ENCODE data around the gene POPDC3.
A peak's percentile ranks its signal among the peaks of the same experiment; 100 is the strongest.

POPDC3 gene

GRCh38 chr6:105207524-105208269 lies 27.9 kb upstream of the POPDC3 start:
- Mint-ChIP-seq H3K4me3 (no peak overlapping the region), H3K27me3 (peaks cover 4% of the 10 kb centered on the region), H3K27ac (no peak overlapping the region), H3K4me1 (peaks cover 9% of the 10 kb centered on the region), H3K9me3 (no peaks in the 10 kb centered on the region), H3K36me3 (no peaks in the 10 kb centered on the region)
- CTCF ChIA-PET, result no interaction called here
- DNase-seq, result no peak

DNA sequence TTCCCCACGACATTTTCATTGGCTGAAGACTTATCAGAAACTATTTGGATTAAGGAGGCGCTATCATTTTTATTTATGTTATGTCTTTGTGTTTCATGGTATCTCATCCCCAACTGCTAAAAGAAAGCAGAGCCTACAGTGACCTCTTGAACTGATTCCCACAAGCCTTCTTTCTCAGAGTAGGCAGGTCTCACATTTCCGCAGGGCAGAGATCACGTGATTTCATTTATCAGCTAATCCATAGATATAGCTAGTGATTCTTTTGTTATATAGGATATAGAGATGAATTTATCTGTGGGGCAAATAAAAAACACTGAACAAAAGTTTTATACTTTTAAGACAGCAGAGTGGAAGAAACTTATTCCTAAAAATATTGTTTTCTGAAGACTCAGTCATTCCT lies 25.0 kb upstream of the POPDC3 start:
- CTCF ChIA-PET, result no interaction called here
- DNase-seq, result no peak
- Mint-ChIP-seq H3K36me3 (no peaks in the 10 kb centered on the region), H3K9me3 (no peaks in the 10 kb centered on the region), H3K27me3 (peaks cover 4% of the 10 kb centered on the region), H3K27ac (no peak overlapping the region), H3K4me3 (no peak overlapping the region), H3K4me1 (no peaks in the 10 kb centered on the region)

DNA sequence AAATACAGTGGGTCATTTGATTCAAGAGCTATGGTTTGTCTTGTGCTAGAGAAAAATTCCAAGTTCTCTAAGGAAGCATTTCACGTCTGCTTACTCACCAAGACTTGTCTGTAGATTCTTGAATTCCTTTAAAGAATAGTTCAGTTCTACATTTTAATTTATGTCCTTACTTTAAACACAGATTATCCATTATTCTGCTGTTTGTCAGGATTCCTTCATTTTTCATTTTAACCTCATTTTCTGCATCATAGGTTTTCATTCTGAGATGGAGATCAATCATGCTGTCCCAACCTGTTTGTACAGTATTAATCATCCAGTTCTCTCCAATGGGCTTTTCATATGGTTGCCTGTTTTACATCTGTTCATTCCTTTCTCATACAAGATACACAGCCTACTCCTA lies 24.5 kb upstream of the POPDC3 start:
- CTCF ChIA-PET, result no interaction called here
- no peak overlapping the region for H3K27ac Mint-ChIP-seq
- H3K9me3 Mint-ChIP-seq, result no peaks in the 10 kb centered on the region
- H3K4me1 Mint-ChIP-seq, result no peaks in the 10 kb centered on the region
- H3K27me3 Mint-ChIP-seq, result peaks cover 3% of the 10 kb centered on the region
- no peak for DNase-seq
- no peaks in the 10 kb centered on the region for H3K36me3 Mint-ChIP-seq
- H3K4me3 Mint-ChIP-seq, result no peak overlapping the region

DNA sequence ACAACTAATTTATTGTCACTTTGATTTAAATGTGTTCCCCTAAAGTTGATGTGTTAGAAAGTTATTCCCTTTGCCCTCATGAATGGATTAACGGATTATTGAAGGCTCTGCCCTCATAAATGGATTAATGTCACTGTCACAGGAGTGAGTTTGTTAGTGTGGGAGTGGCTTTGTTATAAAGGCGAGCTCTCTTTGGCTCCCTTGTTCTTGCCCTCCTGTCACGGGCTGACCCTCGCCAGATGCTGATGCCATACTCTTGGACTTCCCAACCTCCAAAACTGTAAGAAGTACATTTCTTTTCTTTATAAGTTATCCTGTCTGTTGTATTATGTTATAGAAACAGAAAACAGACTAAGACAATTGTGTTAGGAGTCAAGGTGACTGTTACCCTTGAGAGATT lies 22.7 kb upstream of the POPDC3 start:
- Mint-ChIP-seq H3K9me3 (no peaks in the 10 kb centered on the region), H3K27ac (peak overlapping the region; percentile 24), H3K36me3 (no peaks in the 10 kb centered on the region), H3K27me3 (no peaks in the 10 kb centered on the region), H3K4me3 (no peak overlapping the region), H3K4me1 (no peaks in the 10 kb centered on the region)
- no peak for DNase-seq
- CTCF ChIA-PET, result no interaction called here

GRCh38 chr6:105200133-105200730 lies 20.4 kb upstream of the POPDC3 start:
- Mint-ChIP-seq H3K27ac (no peak overlapping the region), H3K4me1 (no peaks in the 10 kb centered on the region), H3K27me3 (no peaks in the 10 kb centered on the region), H3K36me3 (no peaks in the 10 kb centered on the region), H3K4me3 (no peak overlapping the region), H3K9me3 (no peaks in the 10 kb centered on the region)
- CTCF ChIA-PET, result no interaction called here
- no peak for DNase-seq

DNA sequence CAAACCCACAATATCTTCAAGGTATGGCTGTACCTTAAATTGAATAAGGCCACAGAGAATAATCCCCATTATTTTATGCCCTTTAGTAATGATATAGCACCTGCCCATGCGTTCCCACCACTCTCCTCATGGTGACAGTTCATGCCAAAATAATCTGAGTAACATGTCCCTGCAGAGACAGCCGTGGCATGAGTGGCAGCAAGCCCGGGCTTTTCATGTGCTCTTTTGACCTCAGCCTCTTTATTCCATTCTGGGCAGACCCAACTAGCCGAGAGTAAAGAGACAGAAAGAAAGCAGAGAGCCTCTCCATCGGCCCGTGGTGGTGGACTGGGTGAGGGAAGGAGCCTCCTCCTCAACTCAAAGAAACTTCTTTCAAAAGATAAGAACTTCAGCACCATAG lies 19.9 kb upstream of the POPDC3 start:
- CTCF ChIA-PET, result no interaction called here
- no peak overlapping the region for H3K27ac Mint-ChIP-seq
- H3K4me3 Mint-ChIP-seq, result no peak overlapping the region
- H3K27me3 Mint-ChIP-seq, result no peaks in the 10 kb centered on the region
- no peaks in the 10 kb centered on the region for H3K9me3 Mint-ChIP-seq
- H3K4me1 Mint-ChIP-seq, result no peaks in the 10 kb centered on the region
- DNase-seq, result no peak
- H3K36me3 Mint-ChIP-seq, result no peaks in the 10 kb centered on the region

- Mint-ChIP-seq H3K27ac (no peak overlapping the region), H3K36me3 (no peaks in the 10 kb centered on the region), H3K27me3 (no peaks in the 10 kb centered on the region), H3K4me1 (no peaks in the 10 kb centered on the region), H3K4me3 (no peak overlapping the region), H3K9me3 (no peaks in the 10 kb centered on the region)
- CTCF ChIA-PET, result no interaction called here
- no peak for DNase-seq
These were observed 16.3 kb upstream of the POPDC3 start for GRCh38 chr6:105196076-105196475.

GRCh38 chr6:105194591-105194990 lies 14.8 kb upstream of the POPDC3 start:
- Mint-ChIP-seq H3K36me3 (no peaks in the 10 kb centered on the region), H3K27me3 (no peaks in the 10 kb centered on the region), H3K4me3 (no peak overlapping the region), H3K9me3 (no peaks in the 10 kb centered on the region), H3K27ac (no peak overlapping the region), H3K4me1 (no peaks in the 10 kb centered on the region)
- DNase-seq, result no peak
- CTCF ChIA-PET, result no interaction called here

DNA sequence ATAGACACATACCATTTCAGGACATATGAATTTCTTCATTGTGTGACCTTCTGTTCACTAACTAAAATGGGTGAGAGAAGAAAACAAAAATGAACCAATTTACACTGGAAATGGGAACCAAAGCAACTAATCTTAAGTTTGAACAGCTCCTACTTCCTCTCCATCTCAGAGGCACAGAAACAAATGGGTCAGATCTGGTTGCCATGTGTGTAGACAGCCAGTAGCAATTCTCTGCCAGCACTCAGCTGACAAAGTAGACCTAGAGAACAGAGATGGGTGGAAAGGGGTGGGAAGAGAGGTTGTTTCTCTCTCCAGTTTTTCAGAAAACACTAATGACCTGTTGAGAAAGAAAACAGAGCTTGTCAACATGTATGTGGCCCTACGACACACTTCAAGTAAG lies 14.3 kb upstream of the POPDC3 start:
- CTCF ChIA-PET, result no interaction called here
- Mint-ChIP-seq H3K4me1 (no peaks in the 10 kb centered on the region), H3K36me3 (no peaks in the 10 kb centered on the region), H3K27me3 (no peaks in the 10 kb centered on the region), H3K9me3 (no peaks in the 10 kb centered on the region), H3K4me3 (no peak overlapping the region), H3K27ac (no peak overlapping the region)
- DNase-seq, result no peak

- Mint-ChIP-seq H3K27ac (no peak overlapping the region), H3K4me1 (no peaks in the 10 kb centered on the region), H3K27me3 (no peaks in the 10 kb centered on the region), H3K4me3 (no peak overlapping the region), H3K36me3 (no peaks in the 10 kb centered on the region), H3K9me3 (no peaks in the 10 kb centered on the region)
- no peak for DNase-seq
- CTCF ChIA-PET, result no interaction called here
These were observed 13.8 kb upstream of the POPDC3 start for GRCh38 chr6:105193647-105194046.

DNA sequence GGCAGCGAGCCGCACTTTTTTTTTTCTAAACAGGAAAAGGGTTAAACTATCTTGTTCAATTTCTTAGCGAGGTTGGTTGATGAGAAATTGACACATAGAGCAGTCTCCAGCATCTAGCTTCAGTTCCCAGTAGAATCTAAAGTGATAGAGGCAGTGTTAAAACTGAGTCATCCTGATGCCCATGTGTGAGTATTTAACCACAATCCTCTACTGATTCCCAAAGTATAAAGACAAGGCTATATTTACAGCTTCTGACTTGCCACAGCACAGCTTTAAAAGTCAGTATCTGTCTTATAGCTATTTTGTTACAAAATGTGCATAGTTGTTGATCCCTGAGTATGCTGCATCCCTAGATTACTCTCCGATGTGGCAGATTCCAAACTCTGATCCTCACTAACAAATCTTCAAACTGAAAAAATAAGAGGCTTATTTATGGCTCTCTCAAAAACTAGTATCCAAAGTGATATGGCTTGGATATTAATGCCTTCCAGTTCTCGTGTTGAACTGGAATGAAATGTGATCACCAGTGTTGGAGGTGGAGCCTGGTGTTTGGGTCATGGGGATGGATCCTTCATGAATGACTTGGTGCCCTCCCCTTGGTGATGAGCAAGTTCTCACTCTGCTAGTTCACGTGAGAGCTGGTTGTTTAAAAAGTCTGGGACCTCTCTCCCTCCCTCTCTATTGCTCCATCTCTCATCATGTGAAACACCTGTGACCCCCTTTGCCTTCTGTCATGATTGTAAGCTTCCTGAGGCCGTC lies 13.1 kb upstream of the POPDC3 start:
- H3K27ac Mint-ChIP-seq, result no peak overlapping the region
- no peaks in the 10 kb centered on the region for H3K9me3 Mint-ChIP-seq
- DNase-seq, result no peak

DNA sequence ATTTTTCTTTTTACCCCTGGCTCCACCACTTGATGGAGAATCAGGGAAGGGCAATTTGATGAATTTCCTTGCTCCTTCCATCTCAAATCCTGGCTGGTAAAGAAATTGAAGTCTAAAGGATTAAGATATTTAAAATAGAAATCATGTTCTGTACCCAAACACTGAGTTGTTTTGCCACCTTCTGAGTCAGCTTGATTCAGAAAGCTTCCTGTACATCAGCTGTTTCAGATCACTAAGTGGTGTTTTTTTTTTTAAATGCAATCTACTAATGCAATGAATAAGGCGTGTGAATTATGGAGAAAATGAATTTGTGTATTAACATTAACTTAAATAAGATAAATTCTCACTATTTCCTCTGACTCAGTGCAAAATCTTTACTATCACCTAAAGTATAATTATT lies 11.5 kb upstream of the POPDC3 start:
- no peaks in the 10 kb centered on the region for H3K4me1 Mint-ChIP-seq
- H3K27me3 Mint-ChIP-seq, result no peaks in the 10 kb centered on the region
- no peaks in the 10 kb centered on the region for H3K9me3 Mint-ChIP-seq
- H3K4me3 Mint-ChIP-seq, result no peak overlapping the region
- CTCF ChIA-PET, result interaction anchor here (1.5 kb wide), 1 partner anchor 103 kb away, joined by 3 read pairs; no protein-coding TSS in a partner anchor
- no peaks in the 10 kb centered on the region for H3K36me3 Mint-ChIP-seq
- H3K27ac Mint-ChIP-seq, result no peak overlapping the region
- no peak for DNase-seq

More for the DNA sequence above, 13.1 kb upstream of the POPDC3 start:
- no peaks in the 10 kb centered on the region for H3K27me3 Mint-ChIP-seq
- H3K4me3 Mint-ChIP-seq, result no peak overlapping the region
- no peaks in the 10 kb centered on the region for H3K36me3 Mint-ChIP-seq
- H3K4me1 Mint-ChIP-seq, result no peaks in the 10 kb centered on the region
- CTCF ChIA-PET, result interaction anchor here (1.5 kb wide), 1 partner anchor 105 kb away, joined by 3 read pairs; no protein-coding TSS in a partner anchor

GRCh38 chr6:105189026-105189820 lies 9.4 kb upstream of the POPDC3 start:
- Mint-ChIP-seq H3K36me3 (no peaks in the 10 kb centered on the region), H3K4me3 (no peak overlapping the region), H3K4me1 (no peaks in the 10 kb centered on the region), H3K27ac (no peak overlapping the region), H3K9me3 (no peaks in the 10 kb centered on the region), H3K27me3 (peaks cover 4% of the 10 kb centered on the region)
- CTCF ChIA-PET, result no interaction called here
- no peak for DNase-seq

DNA sequence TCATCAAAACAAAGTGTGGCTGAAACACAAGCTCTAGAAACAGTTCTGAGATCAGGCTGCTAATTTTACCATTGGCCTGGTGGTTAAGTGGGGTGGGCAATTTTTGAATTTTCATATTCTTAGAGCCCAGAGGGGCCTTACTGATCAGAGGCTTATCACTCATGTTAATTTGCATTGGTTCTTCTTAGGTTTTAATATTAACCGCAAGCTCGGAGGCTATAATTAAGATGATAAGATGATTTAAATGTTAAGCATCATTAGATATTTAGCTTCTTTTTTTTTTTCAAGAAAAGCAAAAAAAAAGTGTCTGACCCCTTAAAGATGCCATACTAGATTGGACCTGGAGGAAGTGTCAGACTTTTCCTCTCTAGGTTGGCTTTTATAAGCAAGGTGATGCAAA lies 8.4 kb upstream of the POPDC3 start:
- no peak for DNase-seq
- Mint-ChIP-seq H3K27me3 (peaks cover 12% of the 10 kb centered on the region), H3K36me3 (no peaks in the 10 kb centered on the region), H3K27ac (no peak overlapping the region), H3K4me1 (no peaks in the 10 kb centered on the region), H3K9me3 (no peaks in the 10 kb centered on the region), H3K4me3 (no peak overlapping the region)
- CTCF ChIA-PET, result no interaction called here

Measured in activated naive CD4-positive, alpha-beta T cell treated with anti-CD3 and anti-CD28 coated beads, Interleukin-2, amount 10 ng/mL, durations not matched to agents 7 days and 5 days (primary cell).